GM19043 (cell line): ENCODE results near the gene RNASEH1.

ENCODE experiments used
- ATAC-seq: cut with Tn5 transposase; IDR thresholded peaks from one replicate; pipeline ENCODE4 v1.9.1; 2021; ENCODE audit warnings: low read depth; ENCODE audit not compliant: unreplicated experiment

RNASEH1 gene

GRCh38 chr2:3558205-3559014, at the start of gene RNASEH1:
Gene RNASEH1 (minus strand): TSS chr2:3558333. CDS start chr2:3558260, 73 bp downstream.
- ATAC-seq: peak; percentile 93

GRCh38 chr2:3606370-3607201, 48.5 kb upstream of the RNASEH1 start:
- ATAC-seq: no peak

GRCh38 chr2:3606028-3606369, 47.9 kb upstream of the RNASEH1 start:
- ATAC-seq: no peak

GRCh38 chr2:3604991-3605961, 47.1 kb upstream of the RNASEH1 start:
- no peak for ATAC-seq

- no peak for ATAC-seq
These were observed 46.2 kb upstream of the RNASEH1 start for GRCh38 chr2:3604207-3604877.

- ATAC-seq: no peak
These were observed 45.5 kb upstream of the RNASEH1 start for GRCh38 chr2:3603536-3604206.

- ATAC-seq: no peak
These were observed 44.6 kb upstream of the RNASEH1 start for GRCh38 chr2:3602553-3603339.

GRCh38 chr2:3601561-3602271, 43.6 kb upstream of the RNASEH1 start:
- ATAC-seq: no peak

- no peak for ATAC-seq
These were observed 42.2 kb upstream of the RNASEH1 start for GRCh38 chr2:3600256-3600855.

GRCh38 chr2:3598912-3599854, 41.0 kb upstream of the RNASEH1 start:
- no peak for ATAC-seq

- no peak for ATAC-seq
These were observed 40.2 kb upstream of the RNASEH1 start for GRCh38 chr2:3598197-3598910.

- no peak for ATAC-seq
These were observed 39.4 kb upstream of the RNASEH1 start for GRCh38 chr2:3597567-3597966.

- ATAC-seq: no peak
These were observed 38.8 kb upstream of the RNASEH1 start for GRCh38 chr2:3596901-3597417.

GRCh38 chr2:3595985-3596384, 37.9 kb upstream of the RNASEH1 start:
- ATAC-seq: peak; percentile 86

GRCh38 chr2:3595404-3595803, 37.3 kb upstream of the RNASEH1 start:
- ATAC-seq: no peak
